ENCODE measurements around the gene FHOD1.

Gene FHOD1

DNA sequence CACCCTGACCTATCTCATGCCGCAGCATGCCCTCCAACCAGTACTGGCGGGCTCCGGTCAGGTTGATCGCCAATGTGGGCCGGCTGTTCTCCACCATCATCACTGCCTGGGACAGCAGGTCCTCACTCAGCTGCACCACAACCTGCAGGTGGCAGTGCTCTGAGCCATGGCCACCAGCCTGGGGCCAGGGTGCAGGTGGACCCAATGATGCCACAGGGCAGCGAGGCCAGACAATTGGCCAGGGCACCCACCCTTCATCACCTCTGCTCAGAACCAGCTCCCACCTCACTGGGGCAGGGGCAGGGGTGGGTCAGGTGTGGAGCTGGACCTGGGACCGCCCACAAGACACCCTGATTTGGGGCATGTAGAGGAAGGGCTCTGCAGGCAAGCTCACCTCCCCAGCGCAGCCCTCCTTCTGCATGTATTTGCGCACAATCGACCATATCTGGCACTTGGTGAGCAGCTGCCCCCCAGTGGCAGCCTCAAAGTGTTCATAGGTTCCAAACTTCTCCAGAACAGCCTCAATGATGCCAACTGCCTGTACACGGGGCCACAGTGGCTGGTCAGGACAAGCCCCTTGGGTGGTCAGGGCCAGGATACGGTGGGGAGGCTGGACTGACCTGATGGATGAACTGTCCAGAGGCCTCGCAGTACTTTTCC, 67.7 kb downstream of the FHOD1 start:
- Mint-ChIP-seq H3K4me3 (no peak overlapping the region), H3K36me3 (peaks cover 2% of the 10 kb centered on the region), H3K9me3 (ENCODE audit: low read depth) (no peaks in the 10 kb centered on the region), H3K4me1 (ENCODE audit: low read depth) (peaks cover 9% of the 10 kb centered on the region), H3K27me3 (peaks cover 17% of the 10 kb centered on the region), H3K27ac (no peak overlapping the region)
